ENCODE results near the gene RASA3. TPM values are rescaled to one million over a fixed set of nuclear protein-coding genes. Genes with fewer than 3 reads are reported as not detected.

RASA3 gene
- total RNA-seq, 1 donor from 2014 or later = 29.9 TPM

DNA sequence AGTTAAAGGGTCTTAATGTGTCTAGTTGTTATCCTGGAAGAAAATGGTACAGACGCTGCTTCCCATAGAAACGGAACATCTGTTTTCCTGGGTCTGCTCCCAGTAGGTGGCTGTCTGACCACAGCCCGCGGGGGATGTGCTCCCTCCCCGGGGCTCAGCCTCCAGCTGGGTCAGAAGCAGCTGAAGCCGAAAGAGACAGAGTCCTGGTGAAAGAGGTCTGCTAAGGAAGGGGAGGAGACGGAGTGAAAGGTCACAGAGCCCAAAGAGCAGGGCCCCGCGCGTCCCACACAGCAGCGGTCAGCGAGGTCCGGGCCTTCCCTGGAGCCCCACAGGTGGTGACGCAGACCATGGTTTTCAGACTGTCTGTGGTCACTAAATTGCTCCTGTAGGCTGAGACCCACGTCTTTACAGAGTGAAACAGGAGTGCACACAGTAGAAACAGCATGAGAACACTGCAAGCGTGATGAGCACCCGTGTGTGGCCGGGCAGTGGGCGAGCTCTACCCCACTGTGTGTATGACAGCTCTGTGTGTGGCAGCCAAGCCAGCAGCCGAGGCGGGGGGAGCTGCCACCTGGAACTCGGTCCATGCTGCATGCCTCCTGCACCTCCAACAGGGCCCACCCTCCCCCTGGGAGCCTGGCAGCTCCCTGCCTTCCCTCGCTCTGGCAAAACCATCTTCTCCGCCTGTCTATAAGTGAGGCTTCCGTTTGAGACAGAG lies 106.5 kb downstream of the RASA3 start:
- TF ChIP-seq, protein P1, sequence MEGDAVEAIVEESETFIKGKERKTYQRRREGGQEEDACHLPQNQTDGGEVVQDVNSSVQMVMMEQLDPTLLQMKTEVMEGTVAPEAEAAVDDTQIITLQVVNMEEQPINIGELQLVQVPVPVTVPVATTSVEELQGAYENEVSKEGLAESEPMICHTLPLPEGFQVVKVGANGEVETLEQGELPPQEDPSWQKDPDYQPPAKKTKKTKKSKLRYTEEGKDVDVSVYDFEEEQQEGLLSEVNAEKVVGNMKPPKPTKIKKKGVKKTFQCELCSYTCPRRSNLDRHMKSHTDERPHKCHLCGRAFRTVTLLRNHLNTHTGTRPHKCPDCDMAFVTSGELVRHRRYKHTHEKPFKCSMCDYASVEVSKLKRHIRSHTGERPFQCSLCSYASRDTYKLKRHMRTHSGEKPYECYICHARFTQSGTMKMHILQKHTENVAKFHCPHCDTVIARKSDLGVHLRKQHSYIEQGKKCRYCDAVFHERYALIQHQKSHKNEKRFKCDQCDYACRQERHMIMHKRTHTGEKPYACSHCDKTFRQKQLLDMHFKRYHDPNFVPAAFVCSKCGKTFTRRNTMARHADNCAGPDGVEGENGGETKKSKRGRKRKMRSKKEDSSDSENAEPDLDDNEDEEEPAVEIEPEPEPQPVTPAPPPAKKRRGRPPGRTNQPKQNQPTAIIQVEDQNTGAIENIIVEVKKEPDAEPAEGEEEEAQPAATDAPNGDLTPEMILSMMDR (IDR thresholded peaks at IDR 0.05) = peak; percentile 48
- Mint-ChIP-seq H3K27me3 (ENCODE audit: low read depth) (no peaks in the 10 kb centered on the region), H3K36me3 (ENCODE audit: low read depth) (peaks cover 17% of the 10 kb centered on the region), H3K4me1 (ENCODE audit: low read depth) (peaks cover 29% of the 10 kb centered on the region), H3K4me3 (ENCODE audit: unreplicated experiment) (no peak overlapping the region), H3K27ac (ENCODE audit: unreplicated experiment) (peak overlapping the region; percentile 76), H3K9me3 (ENCODE audit: low read depth) (no peaks in the 10 kb centered on the region)
- no peak for DNase-seq (ENCODE audit: low spot score)

DNA sequence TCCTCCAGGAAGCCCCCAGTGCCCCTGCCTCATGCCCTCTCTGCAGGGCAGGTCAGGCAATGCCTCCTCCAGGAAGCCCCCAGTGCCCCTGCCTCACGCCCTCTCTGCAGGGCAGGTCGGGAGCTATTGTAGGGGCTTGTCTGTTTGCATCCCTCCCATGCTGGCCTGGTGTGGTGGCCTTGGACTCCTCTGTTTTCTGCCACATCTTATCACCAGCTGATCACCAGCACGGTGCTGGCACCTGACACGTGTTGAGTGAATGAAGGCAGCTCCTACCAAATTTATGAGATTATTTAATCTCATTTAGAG lies 107.1 kb downstream of the RASA3 start:
- Mint-ChIP-seq H3K9me3 (ENCODE audit: low read depth) (no peaks in the 10 kb centered on the region), H3K4me1 (ENCODE audit: low read depth) (peaks cover 29% of the 10 kb centered on the region), H3K36me3 (ENCODE audit: low read depth) (peaks cover 18% of the 10 kb centered on the region), H3K4me3 (ENCODE audit: unreplicated experiment) (no peak overlapping the region), H3K27ac (ENCODE audit: unreplicated experiment) (peak overlapping the region; percentile 76), H3K27me3 (ENCODE audit: low read depth) (no peaks in the 10 kb centered on the region)
- TF ChIP-seq, protein P1 (IDR thresholded peaks at IDR 0.05) = no peak
- DNase-seq (ENCODE audit: low spot score) = no peak

DNA sequence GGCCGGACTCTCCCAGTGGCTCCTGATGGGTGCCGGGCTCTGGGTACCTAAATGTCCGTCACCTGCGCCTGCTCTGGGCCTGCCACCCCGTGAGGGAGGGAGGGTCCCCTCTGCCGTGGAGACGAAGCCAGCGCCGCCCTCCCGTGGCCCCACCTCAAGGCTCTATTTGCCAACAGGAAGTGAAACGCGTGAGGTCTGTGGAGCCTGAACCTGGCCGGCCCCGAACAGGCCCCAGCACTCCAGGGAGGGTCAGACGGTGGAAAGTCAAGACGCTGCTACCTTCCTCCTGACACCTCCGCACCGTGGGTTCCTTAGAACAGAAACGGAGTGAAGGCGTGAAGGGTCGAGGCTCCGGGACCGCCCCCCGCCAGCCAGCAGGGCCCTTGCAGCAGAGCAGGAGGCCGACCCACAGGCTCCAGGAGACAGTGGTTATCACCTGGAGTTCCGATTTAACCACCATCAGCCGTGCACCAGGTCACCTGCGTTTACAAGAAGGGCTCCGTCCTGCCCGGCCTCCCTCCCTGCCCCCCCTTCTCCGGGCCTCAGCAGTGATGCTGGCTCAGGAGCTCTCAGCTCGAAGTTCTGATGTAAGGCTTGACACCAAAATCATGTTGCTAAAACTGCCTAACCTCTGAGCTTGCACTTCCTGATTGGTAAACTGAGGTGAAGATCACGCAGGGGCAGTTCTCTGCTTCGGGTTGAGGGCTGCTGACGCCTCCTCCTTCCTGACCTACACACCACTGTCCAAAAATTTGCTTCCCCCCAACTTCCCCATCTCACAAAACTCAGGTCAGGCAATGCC lies 107.6 kb downstream of the RASA3 start:
- Mint-ChIP-seq H3K4me3 (ENCODE audit: unreplicated experiment) (no peak overlapping the region), H3K9me3 (ENCODE audit: low read depth) (no peaks in the 10 kb centered on the region), H3K27ac (ENCODE audit: unreplicated experiment) (no peak overlapping the region), H3K27me3 (ENCODE audit: low read depth) (no peaks in the 10 kb centered on the region), H3K36me3 (ENCODE audit: low read depth) (peaks cover 18% of the 10 kb centered on the region), H3K4me1 (ENCODE audit: low read depth) (peaks cover 29% of the 10 kb centered on the region)
- TF ChIP-seq, protein P1 (IDR thresholded peaks at IDR 0.05) = no peak
- no peak for DNase-seq (ENCODE audit: low spot score)

DNA sequence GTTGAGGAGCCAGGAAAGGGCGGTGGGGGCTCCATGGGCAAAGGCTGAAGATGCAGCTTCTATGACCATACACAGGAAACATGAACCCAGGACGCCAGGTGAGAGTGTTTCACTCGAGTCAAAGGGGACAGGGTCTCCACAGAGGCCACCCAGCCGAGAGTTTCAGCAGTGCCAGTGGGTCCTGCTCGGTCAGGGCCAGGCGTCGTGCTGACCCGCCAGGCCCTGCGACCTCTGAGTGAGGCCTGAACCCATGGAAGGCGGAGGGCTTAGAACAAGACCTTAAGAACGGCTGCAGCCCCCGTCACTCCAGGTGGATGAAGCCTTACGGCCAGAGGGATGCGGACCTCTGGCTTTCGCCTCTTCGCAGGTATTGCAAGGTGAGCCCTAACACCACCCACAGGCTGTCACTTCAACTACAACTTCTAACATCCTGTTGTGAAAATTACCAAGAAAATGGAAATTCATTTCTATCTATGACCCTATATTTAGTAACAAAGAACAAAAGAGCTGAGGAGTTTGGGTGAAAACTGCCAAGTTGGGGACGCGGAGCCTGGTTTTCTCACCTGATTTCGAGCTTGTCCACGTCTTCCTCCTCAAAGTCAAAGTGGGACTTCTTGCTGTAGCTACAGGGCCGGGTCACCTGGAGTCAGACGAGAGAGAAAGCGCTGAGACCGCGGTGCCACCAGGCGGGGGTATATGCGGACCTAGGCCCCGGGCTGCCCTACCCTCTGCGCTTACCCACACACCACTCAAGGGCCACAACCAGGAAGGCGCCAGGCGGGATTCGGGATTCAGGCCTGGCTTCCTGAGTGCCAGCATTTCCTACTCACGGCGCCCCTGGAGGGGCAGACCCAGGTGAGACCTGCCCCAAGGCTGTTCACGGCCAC lies 108.5 kb downstream of the RASA3 start:
- Mint-ChIP-seq H3K27me3 (ENCODE audit: low read depth) (no peaks in the 10 kb centered on the region), H3K36me3 (ENCODE audit: low read depth) (peaks cover 17% of the 10 kb centered on the region), H3K4me1 (ENCODE audit: low read depth) (peaks cover 29% of the 10 kb centered on the region), H3K4me3 (ENCODE audit: unreplicated experiment) (no peak overlapping the region), H3K27ac (ENCODE audit: unreplicated experiment) (no peak overlapping the region), H3K9me3 (ENCODE audit: low read depth) (no peaks in the 10 kb centered on the region)
- DNase-seq (ENCODE audit: low spot score) = no peak
- TF ChIP-seq, protein P1 (IDR thresholded peaks at IDR 0.05) = no peak

DNA sequence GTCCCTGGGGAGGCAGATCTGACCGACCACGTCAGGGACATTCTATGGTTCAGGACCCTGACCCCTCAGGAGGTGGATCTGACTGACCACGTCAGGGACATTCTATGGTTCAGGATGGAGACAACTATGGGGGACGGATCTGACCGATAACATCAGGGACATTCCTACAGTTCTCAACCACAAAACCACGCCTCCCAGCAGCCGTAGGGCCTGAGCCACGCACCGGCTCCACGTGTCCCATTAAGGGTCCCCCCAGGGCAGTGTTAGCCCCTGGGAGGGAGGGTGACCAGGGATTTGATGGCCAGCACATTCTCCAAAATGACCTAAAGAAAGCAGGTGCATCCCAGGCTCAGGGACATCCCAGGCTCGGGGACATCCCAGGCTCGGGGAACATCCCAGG lies 109.5 kb downstream of the RASA3 start:
- TF ChIP-seq, protein P1 (IDR thresholded peaks at IDR 0.05) = no peak
- Mint-ChIP-seq H3K27me3 (ENCODE audit: low read depth) (no peaks in the 10 kb centered on the region), H3K4me3 (ENCODE audit: unreplicated experiment) (no peak overlapping the region), H3K27ac (ENCODE audit: unreplicated experiment) (no peak overlapping the region), H3K36me3 (ENCODE audit: low read depth) (peaks cover 18% of the 10 kb centered on the region), H3K9me3 (ENCODE audit: low read depth) (no peaks in the 10 kb centered on the region), H3K4me1 (ENCODE audit: low read depth) (peaks cover 29% of the 10 kb centered on the region)
- no peak for DNase-seq (ENCODE audit: low spot score)

Data from chondrocyte (in vitro differentiated cells).